NCI-H446 (cell line): ENCODE measurements around the gene NFIL3.

ENCODE experiments used
- DNase-seq, 2 experiments: peaks; one replicate each; lab custom pipeline; 2025; lab: John Stamatoyannopoulos, UW

NFIL3 gene

GRCh38 chr9:91422758-91423711 is 597 bp downstream of the NFIL3 start:
- DNase-seq = peak in 1 of 2 experiments; percentile 2

GRCh38 chr9:91421971-91422757 is 1.5 kb downstream of the NFIL3 start:
- DNase-seq = no peak

- DNase-seq = no peak
These were observed 2.4 kb downstream of the NFIL3 start for GRCh38 chr9:91421128-91421765.

- DNase-seq = no peak
These were observed 3.0 kb downstream of the NFIL3 start for GRCh38 chr9:91420501-91421127.

GRCh38 chr9:91419222-91420191 is 4.1 kb downstream of the NFIL3 start:
- DNase-seq = no peak

GRCh38 chr9:91418215-91418610 is 5.4 kb downstream of the NFIL3 start:
- DNase-seq = no peak

GRCh38 chr9:91417602-91418214 is 5.9 kb downstream of the NFIL3 start:
- no peak for DNase-seq

GRCh38 chr9:91416096-91416712 is 7.4 kb downstream of the NFIL3 start:
- DNase-seq = no peak

- DNase-seq = no peak
These were observed 8.3 kb downstream of the NFIL3 start for GRCh38 chr9:91415290-91415689.

GRCh38 chr9:91412941-91413340 is 10.7 kb downstream of the NFIL3 start:
- DNase-seq = no peak

GRCh38 chr9:91411096-91411771 is 12.4 kb downstream of the NFIL3 start:
- DNase-seq = no peak

GRCh38 chr9:91410161-91410560 is 13.5 kb downstream of the NFIL3 start:
- no peak for DNase-seq

GRCh38 chr9:91408475-91408874 is 15.2 kb downstream of the NFIL3 start:
- no peak for DNase-seq

- no peak for DNase-seq
These were observed 15.9 kb downstream of the NFIL3 start for GRCh38 chr9:91407580-91408318.

- no peak for DNase-seq
These were observed 18.1 kb downstream of the NFIL3 start for GRCh38 chr9:91405343-91406077.

GRCh38 chr9:91403665-91404543 is 19.7 kb downstream of the NFIL3 start:
- no peak for DNase-seq

- no peak for DNase-seq
These were observed 24.7 kb downstream of the NFIL3 start for GRCh38 chr9:91398926-91399325.
